ENCODE data around the gene OTOP3.
"Not testable (repeated sequence)": the region's sequence is repeated elsewhere in the genome, so short reads cannot be mapped to it uniquely, and the experiment has no call there.

The OTOP3 gene

GRCh38 chr17:74975943-74976342 lies 40.2 kb downstream of the OTOP3 start:
- H3K27me3 Mint-ChIP-seq: peaks cover 18% of the 10 kb centered on the region
- H3K9me3 Mint-ChIP-seq: no peaks in the 10 kb centered on the region
- no peaks in the 10 kb centered on the region for H3K36me3 Mint-ChIP-seq (ENCODE audit: low read depth)
- no peak overlapping the region for H3K27ac Mint-ChIP-seq
- H3K4me1 Mint-ChIP-seq (ENCODE audit: low read depth): peaks cover 6% of the 10 kb centered on the region
- no peak overlapping the region for H3K4me3 Mint-ChIP-seq

DNA sequence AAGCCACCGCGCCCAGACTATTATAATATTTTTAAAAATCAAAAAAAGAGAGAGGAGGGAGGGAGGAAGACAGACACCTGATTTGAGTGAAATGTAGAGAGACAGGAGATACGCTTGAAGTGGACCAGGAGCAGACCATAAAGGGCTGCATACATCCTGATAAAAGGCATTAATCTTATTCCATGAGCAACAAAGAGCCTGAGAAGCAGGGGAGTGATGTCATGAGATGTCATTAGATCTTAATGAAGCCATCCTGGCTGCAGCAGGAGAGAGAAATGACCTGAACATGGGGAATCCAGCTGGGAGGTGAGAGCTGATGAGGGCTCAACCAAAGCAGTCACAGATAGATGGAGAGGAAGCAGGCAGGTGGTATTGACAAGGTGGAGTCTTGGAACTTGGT lies 42.1 kb downstream of the OTOP3 start:
- Mint-ChIP-seq H3K36me3 (ENCODE audit: low read depth) (no peaks in the 10 kb centered on the region), H3K27me3 (peaks cover 20% of the 10 kb centered on the region), H3K27ac (no peak overlapping the region), H3K4me1 (ENCODE audit: low read depth) (peaks cover 17% of the 10 kb centered on the region), H3K9me3 (no peaks in the 10 kb centered on the region), H3K4me3 (no peak overlapping the region)

DNA sequence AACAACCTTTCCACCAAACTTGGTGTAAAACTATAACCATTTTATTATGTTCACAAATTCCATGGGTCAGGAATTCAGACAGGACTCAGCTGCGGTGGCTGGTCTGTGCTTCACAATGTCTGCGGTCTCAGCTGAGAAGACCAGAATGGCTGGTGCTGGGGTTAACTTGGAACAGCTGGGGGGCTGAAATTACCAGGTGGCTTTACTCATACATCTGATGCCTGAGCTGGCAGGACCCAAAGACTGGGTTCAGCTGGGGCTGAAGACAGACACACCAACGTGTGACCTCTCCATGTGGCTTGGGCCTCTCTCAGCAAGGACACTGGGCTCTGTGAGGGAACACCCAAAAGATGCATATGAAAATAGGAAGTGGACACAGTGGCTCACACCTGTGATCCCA lies 42.5 kb downstream of the OTOP3 start:
- Mint-ChIP-seq H3K9me3 (no peaks in the 10 kb centered on the region), H3K27me3 (peaks cover 16% of the 10 kb centered on the region)

GRCh38 chr17:74979408-74980146 lies 43.9 kb downstream of the OTOP3 start:
- no peaks in the 10 kb centered on the region for H3K36me3 Mint-ChIP-seq (ENCODE audit: low read depth)
- H3K27ac Mint-ChIP-seq: no peak overlapping the region
- peaks cover 13% of the 10 kb centered on the region for H3K27me3 Mint-ChIP-seq
- peaks cover 13% of the 10 kb centered on the region for H3K4me1 Mint-ChIP-seq (ENCODE audit: low read depth)
- H3K9me3 Mint-ChIP-seq: no peaks in the 10 kb centered on the region
- no peak overlapping the region for H3K4me3 Mint-ChIP-seq

More for the DNA sequence above, 42.5 kb downstream of the OTOP3 start:
- H3K4me3 Mint-ChIP-seq: no peak overlapping the region
- no peak overlapping the region for H3K27ac Mint-ChIP-seq
- H3K36me3 Mint-ChIP-seq (ENCODE audit: low read depth): no peaks in the 10 kb centered on the region
- H3K4me1 Mint-ChIP-seq (ENCODE audit: low read depth): peaks cover 13% of the 10 kb centered on the region

- H3K9me3 Mint-ChIP-seq: no peaks in the 10 kb centered on the region
- peak overlapping the region; percentile 74 for H3K27ac Mint-ChIP-seq
- no peaks in the 10 kb centered on the region for H3K36me3 Mint-ChIP-seq (ENCODE audit: low read depth)
- peaks cover 15% of the 10 kb centered on the region for H3K27me3 Mint-ChIP-seq
- H3K4me1 Mint-ChIP-seq (ENCODE audit: low read depth): peaks cover 13% of the 10 kb centered on the region
- peak overlapping the region; percentile 84 for H3K4me3 Mint-ChIP-seq
Measured at GRCh38 chr17:74981318-74981978, 45.8 kb downstream of the OTOP3 start.

DNA sequence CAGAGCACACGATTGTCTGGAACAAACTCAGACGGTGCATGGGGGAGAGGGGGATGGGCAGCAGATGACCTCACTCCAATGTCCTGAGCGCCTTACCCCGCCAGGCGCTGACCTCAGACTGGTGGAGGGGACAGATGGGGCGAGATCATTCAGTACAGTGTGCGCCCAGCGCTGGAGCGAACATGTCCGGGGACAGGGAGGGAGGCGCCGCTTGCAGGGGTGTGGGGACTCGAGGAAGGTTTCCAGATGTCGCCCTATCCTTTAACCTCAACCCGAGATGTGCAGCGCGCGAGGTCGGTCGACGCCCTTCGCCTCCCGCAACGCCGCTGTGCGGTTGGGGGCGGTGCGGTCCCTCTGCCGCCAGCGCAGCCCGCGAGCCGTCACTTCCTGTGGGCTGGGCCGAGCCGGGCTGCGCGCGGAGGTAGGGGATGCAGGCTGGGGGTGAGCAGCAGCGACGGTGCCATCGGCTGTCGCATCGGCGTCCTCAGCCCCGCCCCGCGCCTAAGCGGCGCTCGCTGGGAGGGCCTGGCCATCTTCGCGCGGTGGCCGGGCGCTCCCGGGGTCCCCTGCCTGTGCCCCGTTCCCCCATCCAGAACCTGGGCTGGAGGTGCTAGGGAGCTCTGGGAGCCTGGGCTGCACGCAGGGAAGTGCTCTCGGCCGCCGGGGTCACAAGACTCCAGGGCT lies 46.4 kb downstream of the OTOP3 start:
- peaks cover 19% of the 10 kb centered on the region for H3K4me1 Mint-ChIP-seq (ENCODE audit: low read depth)
- peak overlapping the region; percentile 74 for H3K27ac Mint-ChIP-seq
- no peaks in the 10 kb centered on the region for H3K36me3 Mint-ChIP-seq (ENCODE audit: low read depth)
- H3K27me3 Mint-ChIP-seq: peaks cover 18% of the 10 kb centered on the region
- no peaks in the 10 kb centered on the region for H3K9me3 Mint-ChIP-seq
- peak overlapping the region; percentile 84 for H3K4me3 Mint-ChIP-seq

- H3K4me1 Mint-ChIP-seq (ENCODE audit: low read depth): peaks cover 22% of the 10 kb centered on the region
- not testable (repeated sequence) for H3K27ac Mint-ChIP-seq; H3K9me3 Mint-ChIP-seq; H3K36me3 Mint-ChIP-seq (ENCODE audit: low read depth)
- peaks cover 20% of the 10 kb centered on the region for H3K27me3 Mint-ChIP-seq
- H3K4me3 Mint-ChIP-seq: peak overlapping the region; percentile 84
Measured at GRCh38 chr17:74982663-74983313, 47.1 kb downstream of the OTOP3 start.

GRCh38 chr17:74986206-74986576 lies 50.5 kb downstream of the OTOP3 start:
- no peaks in the 10 kb centered on the region for H3K36me3 Mint-ChIP-seq (ENCODE audit: low read depth)
- peaks cover 19% of the 10 kb centered on the region for H3K4me1 Mint-ChIP-seq (ENCODE audit: low read depth)
- H3K9me3 Mint-ChIP-seq: no peaks in the 10 kb centered on the region
- no peak overlapping the region for H3K4me3 Mint-ChIP-seq
- H3K27ac Mint-ChIP-seq: no peak overlapping the region
- peaks cover 32% of the 10 kb centered on the region for H3K27me3 Mint-ChIP-seq

GRCh38 chr17:74987418-74987908 lies 51.8 kb downstream of the OTOP3 start, which contains the start of gene CDR2L:
Gene CDR2L (plus strand): TSS chr17:74987632. CDS start chr17:74988044, 412 bp downstream.
- no peaks in the 10 kb centered on the region for H3K9me3 Mint-ChIP-seq
- no peak within 1 kb of the TSS for H3K27ac Mint-ChIP-seq
- H3K36me3 Mint-ChIP-seq (ENCODE audit: low read depth): no peaks in the 10 kb centered on the region
- H3K4me3 Mint-ChIP-seq: peak within 1 kb of the TSS; percentile 80
- peaks cover 29% of the 10 kb centered on the region for H3K27me3 Mint-ChIP-seq
- peaks cover 9% of the 10 kb centered on the region for H3K4me1 Mint-ChIP-seq (ENCODE audit: low read depth)

- H3K27ac Mint-ChIP-seq: no peak overlapping the region
- H3K4me3 Mint-ChIP-seq: peak overlapping the region; percentile 65
- H3K27me3 Mint-ChIP-seq: peaks cover 29% of the 10 kb centered on the region
- no peaks in the 10 kb centered on the region for H3K9me3 Mint-ChIP-seq
- peaks cover 9% of the 10 kb centered on the region for H3K4me1 Mint-ChIP-seq (ENCODE audit: low read depth)
- H3K36me3 Mint-ChIP-seq (ENCODE audit: low read depth): no peaks in the 10 kb centered on the region
Measured at GRCh38 chr17:74987909-74988711, 52.4 kb downstream of the OTOP3 start.

DNA sequence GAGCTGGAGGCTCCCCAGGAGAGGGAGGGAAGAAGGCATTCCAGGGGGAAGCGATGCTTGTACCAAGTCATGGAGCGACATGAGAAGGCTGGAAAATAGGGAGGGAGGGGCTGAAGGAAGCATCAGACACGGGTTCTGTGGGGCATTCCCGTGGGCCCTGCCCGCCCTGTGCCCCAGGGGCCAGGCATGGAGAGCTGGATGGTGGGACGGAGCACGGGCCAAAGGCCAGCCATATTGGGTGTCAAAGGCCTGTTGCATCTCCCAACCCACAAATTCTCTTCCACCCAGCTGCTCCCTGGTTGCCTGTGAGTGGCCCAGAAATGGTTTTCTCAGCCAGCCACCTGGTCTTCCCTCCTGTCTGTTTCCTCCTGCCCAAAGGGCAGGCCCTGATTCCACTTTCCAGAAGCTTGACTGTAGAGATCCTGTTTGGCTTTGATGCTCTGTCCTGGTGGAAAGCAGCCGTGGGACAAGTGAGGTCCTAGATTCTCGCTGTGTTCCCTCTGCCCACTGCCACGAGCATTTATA lies 54.9 kb downstream of the OTOP3 start:
- peaks cover 9% of the 10 kb centered on the region for H3K4me1 Mint-ChIP-seq (ENCODE audit: low read depth)
- H3K27ac Mint-ChIP-seq: no peak overlapping the region
- no peak overlapping the region for H3K4me3 Mint-ChIP-seq
- H3K36me3 Mint-ChIP-seq (ENCODE audit: low read depth): no peaks in the 10 kb centered on the region
- H3K27me3 Mint-ChIP-seq: peaks cover 22% of the 10 kb centered on the region
- no peaks in the 10 kb centered on the region for H3K9me3 Mint-ChIP-seq

DNA sequence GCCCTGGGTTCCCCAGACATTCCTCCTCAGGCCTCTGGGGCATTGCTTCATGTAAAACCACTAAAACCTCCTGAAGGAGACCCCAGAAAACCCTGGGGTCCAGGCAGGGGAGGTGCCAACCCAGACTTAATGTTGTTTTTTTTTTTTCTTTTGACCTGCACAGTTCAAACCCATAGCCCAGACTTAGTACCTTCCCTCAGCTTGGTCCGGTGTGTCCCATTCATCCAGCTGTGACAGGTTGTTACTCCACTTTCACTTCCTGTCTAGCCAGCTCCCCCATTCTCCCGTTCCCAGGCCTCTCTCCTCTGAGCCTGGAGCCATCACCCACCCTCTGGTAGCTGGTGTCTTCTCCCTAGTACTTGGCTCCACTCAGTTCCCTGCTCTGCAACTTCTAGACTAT lies 56.5 kb downstream of the OTOP3 start:
- Mint-ChIP-seq H3K27ac (no peak overlapping the region), H3K4me1 (ENCODE audit: low read depth) (peaks cover 2% of the 10 kb centered on the region), H3K36me3 (ENCODE audit: low read depth) (no peaks in the 10 kb centered on the region), H3K27me3 (peaks cover 13% of the 10 kb centered on the region), H3K4me3 (no peak overlapping the region), H3K9me3 (no peaks in the 10 kb centered on the region)

DNA sequence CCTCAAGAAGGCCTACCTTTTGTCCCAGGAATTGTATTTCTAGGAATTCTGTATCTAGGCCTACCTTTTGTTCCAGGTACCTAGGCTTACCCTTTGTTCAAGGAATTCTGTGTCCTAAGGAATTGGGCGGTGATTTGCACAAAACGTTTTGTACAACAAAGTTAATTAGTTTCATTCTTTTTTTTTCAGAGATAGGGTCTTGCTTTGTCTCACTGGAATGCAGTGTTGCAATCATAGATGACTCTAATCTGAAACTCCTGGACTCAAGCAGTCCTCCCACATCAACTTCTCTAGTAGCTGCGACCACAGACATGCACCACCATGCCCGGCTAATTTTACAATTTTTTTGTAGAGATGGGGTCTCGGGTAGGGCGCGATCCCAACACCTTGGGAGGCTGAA lies 58.7 kb downstream of the OTOP3 start:
- H3K9me3 Mint-ChIP-seq: no peaks in the 10 kb centered on the region
- H3K4me3 Mint-ChIP-seq: no peak overlapping the region
- H3K27ac Mint-ChIP-seq: no peak overlapping the region
- no peaks in the 10 kb centered on the region for H3K36me3 Mint-ChIP-seq (ENCODE audit: low read depth)
- H3K27me3 Mint-ChIP-seq: peaks cover 6% of the 10 kb centered on the region
- no peaks in the 10 kb centered on the region for H3K4me1 Mint-ChIP-seq (ENCODE audit: low read depth)

DNA sequence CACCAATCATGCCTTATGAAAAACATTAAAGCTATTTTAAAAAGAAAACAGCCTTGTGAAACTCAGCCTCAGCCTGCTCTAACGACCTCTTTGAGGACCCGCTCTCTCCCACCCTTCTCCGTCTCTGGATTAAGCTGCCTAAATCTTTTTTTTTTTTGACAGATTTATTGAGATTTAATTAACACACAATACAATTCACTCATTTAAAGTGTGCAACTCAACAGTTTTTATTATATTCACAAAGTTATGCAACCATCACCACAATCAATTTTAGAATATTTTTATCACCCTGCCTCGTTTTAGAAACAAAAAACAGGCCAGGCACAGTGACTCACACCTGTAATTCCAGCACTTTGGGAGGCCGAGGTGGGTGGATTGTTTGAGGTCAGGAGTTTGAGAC lies 60.1 kb downstream of the OTOP3 start:
- Mint-ChIP-seq H3K4me3 (no peak overlapping the region), H3K36me3 (ENCODE audit: low read depth) (no peaks in the 10 kb centered on the region), H3K4me1 (ENCODE audit: low read depth) (no peaks in the 10 kb centered on the region), H3K9me3 (no peaks in the 10 kb centered on the region), H3K27me3 (no peaks in the 10 kb centered on the region), H3K27ac (no peak overlapping the region)

All from stimulated activated naive CD8-positive, alpha-beta T cell treated with anti-CD3 and anti-CD28 coated beads, Interleukin-15, Interleukin-2, amounts not matched to agents 100 ng/mL and 50 ng/mL, for 24 hours (primary cell).